Gastrocnemius medialis (tissue), 4 donors: ENCODE data around the gene LTBP1.

Source experiments
- POLR2A ChIP-seq, 2 donors: fragments of 450-650 bp; IDR thresholded peaks; one replicate each; pipeline ENCODE4 v1.6.1; 2017; ENCODE audit warnings: antibody characterized with exemption in 2 of 2, mild to moderate bottlenecking in 2 of 2, moderate library complexity in 2 of 2
- TF ChIP-seq, protein P1 (sequence below), 5 experiments: fragments of 450-650 bp in 3 of 5; fragments of 200-600 bp in 2 of 5; sonication (generic) in 2 of 5; IDR thresholded peaks in 4 of 5; conservative IDR thresholded peaks in 1 of 5; 1 replicate in 4 of 5; 2 replicates in 1 of 5; pipeline ENCODE4 v1.5.1; 2016 to 2019; ENCODE audit warnings: antibody characterized with exemption in 5 of 5, mild to moderate bottlenecking in 3 of 5, moderate library complexity in 3 of 5

DNA sequence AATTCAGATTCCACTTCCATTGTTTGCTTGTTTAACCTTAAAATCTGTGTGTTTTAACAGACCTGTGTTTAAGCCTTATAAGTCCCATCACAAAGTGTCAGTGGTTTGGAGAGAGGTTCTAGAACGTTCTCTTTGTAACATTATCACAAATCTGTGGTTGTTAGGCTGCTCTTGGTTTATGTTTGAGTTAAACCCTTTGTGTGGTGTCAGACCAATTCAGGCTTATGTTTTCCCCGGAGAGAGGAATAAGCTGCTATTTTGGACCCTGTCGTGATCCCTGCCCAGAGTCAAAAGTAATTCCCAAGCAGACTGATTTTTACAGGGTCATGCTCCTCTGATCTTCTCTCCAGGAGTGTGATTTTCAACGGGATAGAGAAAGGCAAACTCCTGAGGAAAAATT lies 43.8 kb upstream of the LTBP1 start:
- no peak for TF ChIP-seq POLR2A (IDR thresholded peaks at IDR 0.05)
- TF ChIP-seq, protein P1, sequence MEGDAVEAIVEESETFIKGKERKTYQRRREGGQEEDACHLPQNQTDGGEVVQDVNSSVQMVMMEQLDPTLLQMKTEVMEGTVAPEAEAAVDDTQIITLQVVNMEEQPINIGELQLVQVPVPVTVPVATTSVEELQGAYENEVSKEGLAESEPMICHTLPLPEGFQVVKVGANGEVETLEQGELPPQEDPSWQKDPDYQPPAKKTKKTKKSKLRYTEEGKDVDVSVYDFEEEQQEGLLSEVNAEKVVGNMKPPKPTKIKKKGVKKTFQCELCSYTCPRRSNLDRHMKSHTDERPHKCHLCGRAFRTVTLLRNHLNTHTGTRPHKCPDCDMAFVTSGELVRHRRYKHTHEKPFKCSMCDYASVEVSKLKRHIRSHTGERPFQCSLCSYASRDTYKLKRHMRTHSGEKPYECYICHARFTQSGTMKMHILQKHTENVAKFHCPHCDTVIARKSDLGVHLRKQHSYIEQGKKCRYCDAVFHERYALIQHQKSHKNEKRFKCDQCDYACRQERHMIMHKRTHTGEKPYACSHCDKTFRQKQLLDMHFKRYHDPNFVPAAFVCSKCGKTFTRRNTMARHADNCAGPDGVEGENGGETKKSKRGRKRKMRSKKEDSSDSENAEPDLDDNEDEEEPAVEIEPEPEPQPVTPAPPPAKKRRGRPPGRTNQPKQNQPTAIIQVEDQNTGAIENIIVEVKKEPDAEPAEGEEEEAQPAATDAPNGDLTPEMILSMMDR (IDR thresholded peaks at IDR 0.05 in 4 of 5, conservative IDR thresholded peaks at IDR 0.05 in 1 of 5) = no peak
